Stimulated activated CD4-positive, alpha-beta T cell treated with anti-CD3 and anti-CD28 coated beads, TNF-alpha, amount 100 ng/mL, for 24 hours (primary cell): Measurements from ENCODE around the gene KRT33A.
"Not testable (repeated sequence)": the region's sequence is repeated elsewhere in the genome, so short reads cannot be mapped to it uniquely, and the experiment has no call there.

ENCODE experiments used
- DNase-seq, 3 experiments: peaks; one replicate each; pipeline ENCODE4 v3.0.0-alpha.2; 2020; ENCODE audit warnings: low read depth in 3 of 3

The KRT33A gene

GRCh38 chr17:41350381-41350878 lies at the start of gene KRT33A:
Gene KRT33A (minus strand): TSS chr17:41350828. CDS start chr17:41350767, 61 bp downstream.
- DNase-seq, result not testable (repeated sequence)

- no peak for DNase-seq
These were observed 46.5 kb upstream of the KRT33A start, which contains the start of gene KRT31 for GRCh38 chr17:41396996-41397660. Gene KRT31 (minus strand): TSS chr17:41397608. CDS start chr17:41397539, 69 bp downstream.

- DNase-seq, result no peak
These were observed 45.7 kb upstream of the KRT33A start for GRCh38 chr17:41396340-41396739.

- DNase-seq, result no peak
These were observed 45.0 kb upstream of the KRT33A start for GRCh38 chr17:41395611-41396010.

- DNase-seq, result not testable (repeated sequence)
These were observed 44.4 kb upstream of the KRT33A start for GRCh38 chr17:41395044-41395443.

- DNase-seq, result no peak
These were observed 43.8 kb upstream of the KRT33A start for GRCh38 chr17:41394254-41394996.

- DNase-seq, result no peak
These were observed 43.2 kb upstream of the KRT33A start for GRCh38 chr17:41393826-41394225.

GRCh38 chr17:41393294-41393693 lies 42.7 kb upstream of the KRT33A start:
- DNase-seq, result no peak

- DNase-seq, result no peak
These were observed 41.6 kb upstream of the KRT33A start for GRCh38 chr17:41392278-41392677.

GRCh38 chr17:41391535-41391934 lies 40.9 kb upstream of the KRT33A start:
- DNase-seq, result no peak

- DNase-seq, result no peak
These were observed 39.8 kb upstream of the KRT33A start for GRCh38 chr17:41390411-41390938.

GRCh38 chr17:41387670-41388069 lies 37.0 kb upstream of the KRT33A start:
- DNase-seq, result no peak

GRCh38 chr17:41386227-41386626 lies 35.6 kb upstream of the KRT33A start:
- no peak for DNase-seq

- no peak for DNase-seq
These were observed 33.1 kb upstream of the KRT33A start for GRCh38 chr17:41383690-41384089.

GRCh38 chr17:41382394-41382793 lies 31.8 kb upstream of the KRT33A start:
- DNase-seq, result no peak

GRCh38 chr17:41381943-41382342 lies 31.3 kb upstream of the KRT33A start, which contains the start of gene KRT34:
Gene KRT34 (minus strand): TSS chr17:41382306. CDS start chr17:41382246, 60 bp downstream.
- not testable (repeated sequence) for DNase-seq

GRCh38 chr17:41380091-41380490 lies 29.5 kb upstream of the KRT33A start:
- not testable (repeated sequence) for DNase-seq

GRCh38 chr17:41377546-41377945 lies 26.9 kb upstream of the KRT33A start:
- no peak for DNase-seq

- no peak for DNase-seq
These were observed 19.1 kb upstream of the KRT33A start, which contains the start of gene KRT33B for GRCh38 chr17:41369713-41370112. Gene KRT33B (minus strand): TSS chr17:41369813. CDS start chr17:41369750, 63 bp downstream.

GRCh38 chr17:41369023-41369422 lies 18.4 kb upstream of the KRT33A start:
- DNase-seq, result no peak

GRCh38 chr17:41367426-41368075 lies 16.9 kb upstream of the KRT33A start:
- no peak for DNase-seq

GRCh38 chr17:41366070-41366469 lies 15.4 kb upstream of the KRT33A start:
- DNase-seq, result no peak
